GM12892 (cell line): ENCODE measurements around the gene NR4A1.

Experiments
- DNase-seq: peaks from one replicate; pipeline ENCODE4 v3.0.0; 2011; ENCODE audit not compliant: insufficient read length
- FAIRE-seq: peaks from 2 replicates; lab custom pipeline; 2011; peaks lifted over from hg19 to GRCh38; lab: Jason Lieb, UNC
- POLR2A ChIP-seq: IDR thresholded peaks from 2 replicates; pipeline ENCODE4 v1.6.1; 2011; ENCODE audit warnings: low read depth, low read length, control low read depth
- POLR2AphosphoS5 ChIP-seq: IDR thresholded peaks from 2 replicates; pipeline ENCODE4 v1.6.1; 2011; ENCODE audit warnings: low read depth, low read length, control low read depth
- TAF1 ChIP-seq: IDR thresholded peaks from 2 replicates; pipeline ENCODE4 v1.6.1; 2011; ENCODE audit warnings: low read depth, mild to moderate bottlenecking, control low read depth, low read length, borderline replicate concordance

Gene NR4A1

DNA sequence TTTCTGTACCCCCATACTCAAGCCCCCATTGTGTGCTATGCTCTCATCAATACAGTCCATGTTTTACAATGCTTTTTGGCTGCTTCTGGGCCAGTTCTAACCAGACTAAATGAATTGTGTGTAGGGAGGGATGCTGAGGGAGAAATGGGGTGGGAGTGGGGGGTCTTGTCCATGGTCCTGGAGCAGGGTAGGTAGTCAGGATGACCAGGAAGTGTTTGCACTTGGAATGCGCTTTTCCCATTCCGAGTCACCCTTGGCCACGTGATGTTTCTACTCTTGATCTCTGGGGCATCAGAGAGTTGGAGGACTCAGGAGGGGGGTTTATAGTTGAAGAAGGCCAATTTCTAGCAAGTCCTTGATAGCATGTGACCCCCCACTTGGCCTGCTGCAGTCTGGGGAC, 27.0 kb downstream of the NR4A1 start:
- no peak for DNase-seq
- TF ChIP-seq POLR2AphosphoS5 (no peak), TAF1 (no peak), POLR2A (no peak)
- no peak for FAIRE-seq

DNA sequence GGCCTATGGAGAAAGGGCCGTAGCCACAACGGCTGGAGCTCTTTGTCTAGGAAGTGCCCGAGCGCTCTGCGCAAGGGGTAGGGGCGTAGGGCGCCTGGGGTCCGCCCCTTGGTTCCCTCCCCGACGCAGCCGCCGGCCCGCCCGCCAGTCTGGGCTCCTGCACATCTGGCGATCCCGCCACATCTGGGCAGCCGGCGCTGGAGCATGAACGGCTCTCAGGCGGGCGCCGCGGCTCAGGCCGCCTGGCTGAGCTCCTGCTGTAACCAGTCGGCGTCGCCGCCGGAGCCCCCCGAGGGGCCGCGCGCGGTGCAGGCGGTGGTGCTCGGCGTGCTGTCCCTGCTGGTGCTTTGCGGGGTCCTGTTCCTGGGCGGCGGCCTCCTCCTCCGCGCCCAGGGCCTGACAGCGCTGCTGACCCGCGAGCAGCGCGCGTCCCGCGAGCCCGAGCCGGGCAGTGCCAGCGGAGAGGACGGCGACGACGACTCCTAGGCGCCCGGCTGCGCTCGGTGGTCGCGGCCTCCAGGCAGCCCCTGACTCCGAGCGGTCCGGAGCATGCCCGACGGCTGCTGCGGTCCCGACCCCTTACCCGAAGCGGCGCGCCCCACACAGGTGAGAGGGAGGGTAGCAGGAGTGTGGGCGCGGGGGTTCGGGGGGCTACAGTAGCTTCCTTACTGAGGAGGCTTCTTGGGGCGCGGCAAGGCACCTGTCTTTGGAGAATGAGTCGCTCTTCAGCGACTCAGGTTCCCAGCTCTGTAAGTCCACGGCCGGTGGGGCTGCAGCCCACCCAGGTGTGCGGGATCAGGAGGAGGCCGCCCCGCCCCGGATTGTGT, 28.5 kb downstream of the NR4A1 start, which contains the start of gene SMIM41:
Gene SMIM41 (plus strand): TSS at position 129 of the 827 bp plus-strand sequence. CDS start 76 bp downstream, at position 205.
- FAIRE-seq, result no peak
- DNase-seq, result no peak
- TF ChIP-seq TAF1 (no peak), POLR2AphosphoS5 (no peak), POLR2A (no peak)

DNA sequence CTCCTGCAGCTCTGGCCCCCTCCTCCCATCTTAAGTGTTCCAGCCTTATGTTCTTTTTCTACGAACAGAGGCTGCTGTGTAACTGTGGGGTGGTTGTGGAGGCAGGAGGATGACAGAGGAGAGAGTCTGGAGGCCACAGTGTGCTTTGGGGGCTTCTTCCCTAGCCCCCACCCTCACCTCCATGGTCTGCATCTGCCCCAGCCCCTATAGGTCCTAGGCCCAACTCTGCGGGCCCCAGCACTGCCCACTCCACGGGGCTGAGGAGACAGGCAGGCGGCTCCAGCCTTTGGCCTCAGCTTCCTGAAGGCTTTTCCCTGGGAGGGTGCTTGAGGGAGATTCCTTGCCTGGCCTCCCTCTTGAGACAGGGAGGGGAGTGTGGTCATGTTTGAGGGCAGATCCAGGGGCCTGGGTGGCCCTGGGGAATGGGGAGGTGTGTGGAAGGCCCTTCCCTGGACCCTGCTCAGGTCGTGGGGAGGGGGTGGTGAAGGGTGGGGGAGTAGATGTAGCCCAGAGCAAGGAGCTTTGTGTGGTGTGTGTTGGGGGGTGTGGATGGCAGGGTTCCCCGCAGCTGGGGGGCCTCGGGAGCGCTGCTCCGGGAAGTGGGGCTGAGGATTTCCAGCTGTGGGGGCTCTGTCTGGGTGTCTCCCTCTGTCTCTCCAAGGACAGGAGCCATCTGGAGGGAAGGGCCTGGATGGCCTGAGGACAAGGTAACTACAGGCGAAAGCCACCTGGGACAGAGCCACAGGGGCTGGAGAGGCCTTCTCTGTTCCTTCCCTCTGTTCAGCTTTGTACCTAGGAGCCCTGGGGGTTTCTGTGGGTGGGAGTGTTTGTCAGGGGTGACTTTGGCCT, 29.4 kb downstream of the NR4A1 start:
- FAIRE-seq, result no peak
- DNase-seq, result no peak
- TF ChIP-seq POLR2A, result no peak
- TF ChIP-seq POLR2AphosphoS5, result no peak
- no peak for TF ChIP-seq TAF1

DNA sequence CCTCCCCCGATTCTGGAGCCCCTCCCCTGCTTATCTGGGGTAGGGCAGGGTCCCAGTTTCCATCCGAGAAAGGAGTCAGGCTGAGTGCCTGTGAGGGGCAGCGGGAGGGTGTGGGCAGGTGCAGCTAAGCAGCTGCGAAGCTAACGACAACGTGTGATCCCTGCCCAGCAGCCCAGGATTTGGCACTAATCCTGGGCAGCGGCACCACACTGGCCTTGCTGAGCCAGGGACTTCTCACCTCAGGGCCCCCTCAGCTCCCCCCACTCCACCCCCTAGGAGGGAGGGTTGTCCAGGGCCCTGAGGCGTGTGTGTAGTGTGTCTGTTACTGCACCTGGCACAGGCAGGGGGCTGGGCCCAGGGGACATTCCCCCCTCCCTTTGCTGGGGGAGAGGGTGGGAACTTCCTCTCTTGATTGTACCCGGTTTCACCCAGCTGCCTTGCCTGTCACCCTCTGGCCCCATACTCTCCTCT, 30.1 kb downstream of the NR4A1 start:
- no peak for TF ChIP-seq POLR2AphosphoS5
- no peak for TF ChIP-seq POLR2A
- TF ChIP-seq TAF1, result no peak
- FAIRE-seq (no peak), DNase-seq (no peak)

DNA sequence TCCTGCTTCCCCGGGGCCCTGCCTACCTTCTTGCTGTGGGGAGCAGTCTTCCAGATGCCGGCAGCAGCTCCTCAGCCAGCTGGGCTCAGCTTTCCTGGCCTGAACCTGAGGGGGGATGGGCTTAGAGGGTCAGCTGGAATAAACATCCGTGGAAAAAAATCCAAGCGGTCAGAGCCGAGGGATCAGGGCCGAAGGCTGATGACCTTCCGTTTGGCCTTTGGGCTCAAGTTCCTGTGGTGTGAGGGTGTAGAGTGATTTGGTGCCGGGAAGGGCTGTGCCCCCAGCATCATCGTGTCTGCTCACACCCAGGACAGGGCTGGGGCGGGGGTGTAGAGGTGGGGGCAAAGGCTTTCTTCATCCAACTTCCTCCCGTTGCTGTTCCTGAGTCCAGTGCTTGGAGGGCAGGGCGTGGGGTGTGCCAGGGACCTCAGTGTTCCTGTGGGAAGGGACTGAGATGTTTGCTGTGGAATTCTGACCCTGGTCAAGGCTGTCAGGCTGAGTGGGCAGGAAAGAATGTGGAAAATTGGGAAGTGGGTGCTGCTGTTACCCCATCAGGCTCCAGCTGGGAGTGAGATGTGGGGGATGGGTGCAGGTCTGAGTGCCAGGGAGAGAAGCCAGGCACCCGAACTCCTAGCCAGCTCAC, 30.9 kb downstream of the NR4A1 start:
- no peak for DNase-seq
- FAIRE-seq, result no peak
- TF ChIP-seq POLR2AphosphoS5, result no peak
- no peak for TF ChIP-seq TAF1
- no peak for TF ChIP-seq POLR2A

DNA sequence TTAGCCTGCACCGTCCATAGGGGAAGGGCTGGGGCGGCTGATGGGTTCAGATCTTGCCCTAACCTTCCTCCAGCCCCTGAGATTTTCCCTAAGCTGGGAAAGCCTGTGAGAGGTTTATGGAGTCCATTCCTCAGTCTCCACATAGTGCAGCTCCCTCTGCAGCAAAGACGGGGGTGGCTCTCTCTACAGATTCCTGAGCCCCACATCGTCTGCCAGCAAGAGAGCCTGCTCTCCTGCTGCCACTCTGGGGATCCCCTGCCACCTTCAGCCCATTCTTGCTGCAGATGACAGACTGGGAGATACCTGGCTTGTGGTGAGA, 31.4 kb downstream of the NR4A1 start:
- TF ChIP-seq POLR2AphosphoS5, result no peak
- no peak for TF ChIP-seq TAF1
- no peak for TF ChIP-seq POLR2A
- FAIRE-seq (no peak), DNase-seq (no peak)

DNA sequence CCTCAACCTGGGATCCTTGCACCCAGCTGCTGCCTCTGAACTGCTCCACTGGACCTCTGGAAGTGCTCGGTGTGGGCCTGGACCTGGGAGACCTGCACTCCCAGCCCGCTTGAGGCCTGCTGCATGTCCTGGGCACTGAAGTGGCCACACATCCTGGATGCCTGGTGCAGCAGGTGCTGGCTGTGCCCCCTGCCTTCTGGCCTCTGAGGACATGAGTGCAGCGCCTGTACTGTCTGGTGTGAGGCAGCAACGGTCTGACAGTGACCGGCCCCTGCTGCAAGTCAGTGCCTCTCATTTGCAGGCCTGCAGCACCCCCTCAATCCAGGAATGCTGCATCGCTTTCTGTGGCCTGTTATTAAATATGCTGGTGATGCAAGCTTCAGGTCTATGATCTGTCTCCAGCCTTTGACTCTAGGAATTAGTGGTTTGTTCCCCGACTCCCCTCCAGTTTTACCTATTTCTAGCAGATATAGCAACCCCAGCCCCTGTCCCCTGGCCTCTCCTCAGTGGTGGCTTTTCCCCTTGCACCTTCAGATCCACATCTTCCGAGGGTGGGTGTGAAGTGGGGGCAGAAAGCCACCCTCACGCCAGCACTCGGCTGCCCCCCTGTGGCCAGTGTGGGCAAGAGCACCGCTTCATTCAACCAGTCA, 31.9 kb downstream of the NR4A1 start:
- DNase-seq, result peak; percentile 80
- FAIRE-seq, result peak; percentile 88
- TF ChIP-seq POLR2A, result no peak
- TF ChIP-seq TAF1, result no peak
- TF ChIP-seq POLR2AphosphoS5, result no peak

DNA sequence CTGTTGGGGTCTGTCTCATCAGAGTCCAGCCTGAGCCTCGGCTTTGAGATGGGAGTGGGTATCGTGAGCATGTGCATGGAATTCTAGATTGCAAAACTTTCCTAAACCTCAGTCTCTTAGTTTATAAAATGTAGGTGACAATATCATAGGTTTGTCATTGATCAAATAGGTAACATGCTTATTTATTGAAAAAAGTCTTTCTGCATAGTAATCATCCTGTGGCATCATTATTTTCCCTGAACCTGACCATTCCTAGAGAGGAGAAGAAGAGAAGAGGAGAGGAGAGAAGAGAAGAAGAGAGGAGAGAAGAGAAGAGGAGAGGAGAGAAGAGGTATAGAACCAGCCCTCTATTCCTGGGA, 32.4 kb downstream of the NR4A1 start:
- TF ChIP-seq TAF1 (no peak), POLR2A (no peak), POLR2AphosphoS5 (no peak)
- FAIRE-seq (no peak), DNase-seq (no peak)

DNA sequence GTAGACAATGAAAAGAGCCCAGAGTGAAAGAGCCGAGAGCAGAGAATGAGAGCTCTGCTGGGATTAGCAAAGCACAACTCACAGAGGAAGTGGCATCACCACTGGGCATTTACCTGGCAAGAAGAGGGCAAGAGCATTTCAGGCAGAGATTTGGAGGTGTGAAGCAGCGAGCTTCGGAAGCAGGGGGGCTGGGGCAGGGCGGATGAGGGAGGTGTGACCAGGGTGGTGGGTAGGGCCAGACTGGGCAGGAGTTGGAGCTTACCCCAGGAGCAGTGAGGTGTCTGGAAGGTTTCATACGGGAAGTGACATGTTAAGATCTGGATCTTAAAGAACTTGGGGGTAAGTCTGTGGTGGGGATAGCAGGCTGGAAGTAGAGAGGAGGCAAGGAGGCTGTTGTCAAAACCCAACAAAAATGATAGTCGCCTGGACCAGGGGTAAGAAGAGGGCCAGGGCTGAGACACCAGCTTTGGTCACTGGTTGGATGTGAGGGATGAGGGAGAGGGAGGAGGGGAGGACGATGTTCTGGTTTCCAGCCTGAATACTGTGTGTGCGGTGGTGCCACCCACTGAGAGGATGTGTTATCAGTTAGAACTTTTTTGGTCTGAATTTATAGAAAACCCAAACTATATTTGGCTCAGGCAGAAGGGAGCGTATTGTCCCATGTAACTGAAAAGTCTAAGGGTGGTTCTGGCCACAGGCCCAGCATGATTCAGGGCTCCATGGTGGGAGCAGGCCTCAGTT, 33.4 kb downstream of the NR4A1 start:
- FAIRE-seq, result no peak
- TF ChIP-seq POLR2A (no peak), POLR2AphosphoS5 (no peak), TAF1 (no peak)
- no peak for DNase-seq

DNA sequence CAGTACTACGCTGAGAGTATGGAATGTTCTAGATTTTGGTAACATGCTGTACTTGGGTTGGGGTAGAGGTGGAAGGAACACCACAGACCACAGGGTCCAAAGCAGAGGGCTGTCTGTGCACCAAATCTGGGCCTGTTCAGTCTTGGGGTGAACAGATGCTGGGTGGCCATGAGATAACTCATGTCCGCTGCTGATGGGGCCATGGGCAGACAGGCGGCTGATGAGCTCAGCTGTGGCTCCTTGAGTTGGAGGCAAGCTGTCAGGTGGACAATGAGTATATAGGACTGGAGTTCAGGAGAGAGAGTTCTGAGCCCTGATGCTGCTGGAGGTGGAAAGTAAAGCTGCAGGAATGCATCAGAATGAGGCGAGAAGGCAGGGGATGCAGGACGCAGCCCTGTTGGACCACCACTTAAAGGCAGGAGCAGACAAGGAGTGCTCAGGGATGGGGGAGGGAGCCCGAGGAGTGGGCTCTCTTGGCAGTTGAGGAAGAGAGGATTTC, 34.5 kb downstream of the NR4A1 start:
- FAIRE-seq (no peak), DNase-seq (no peak)
- no peak for TF ChIP-seq POLR2A
- no peak for TF ChIP-seq POLR2AphosphoS5
- TF ChIP-seq TAF1, result no peak

DNA sequence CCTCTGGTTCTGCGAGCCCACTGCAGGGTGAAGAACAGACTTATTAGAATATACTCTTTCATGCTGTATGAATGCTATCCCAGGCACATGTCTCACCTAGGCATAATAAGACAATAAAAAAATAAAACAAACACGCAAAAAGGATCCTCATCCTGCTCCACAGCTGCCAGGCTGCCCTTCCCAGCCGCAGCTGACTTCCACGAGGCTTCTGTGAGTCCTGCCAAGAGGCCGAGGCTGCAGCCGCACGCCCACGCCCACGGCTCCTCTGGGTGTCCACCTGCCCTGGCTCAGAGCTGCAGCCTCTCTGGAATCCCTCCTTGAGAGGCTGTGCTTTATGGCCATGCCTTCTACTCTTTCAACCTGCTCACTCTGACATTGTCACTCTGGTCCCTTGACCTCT, 35.1 kb downstream of the NR4A1 start:
- DNase-seq (no peak), FAIRE-seq (no peak)
- TF ChIP-seq POLR2A (no peak), TAF1 (no peak), POLR2AphosphoS5 (no peak)
